T47D (cell line): Measurements from ENCODE around the gene PAK6.

Experiments used
- DNase-seq, 2 experiments: peaks; one replicate each; pipeline versions ENCODE4 v3.0.0 to v3.0.0-alpha.2; 2011 to 2012; ENCODE audit warnings: low read depth in 1 of 2, low spot score in 1 of 2
- JUND ChIP-seq: IDR thresholded peaks from 2 replicates; pipeline ENCODE4 v1.6.1; 2012; ENCODE audit warnings: low read depth
- in situ Hi-C: cut with HindIII; loops from 2 replicates; pipeline ENCODE4 v1.10.0; 2016; ENCODE audit warnings: low sequenced_read_pairs, low pct_unique_long_range_greater_than_20kb

Gene PAK6

DNA sequence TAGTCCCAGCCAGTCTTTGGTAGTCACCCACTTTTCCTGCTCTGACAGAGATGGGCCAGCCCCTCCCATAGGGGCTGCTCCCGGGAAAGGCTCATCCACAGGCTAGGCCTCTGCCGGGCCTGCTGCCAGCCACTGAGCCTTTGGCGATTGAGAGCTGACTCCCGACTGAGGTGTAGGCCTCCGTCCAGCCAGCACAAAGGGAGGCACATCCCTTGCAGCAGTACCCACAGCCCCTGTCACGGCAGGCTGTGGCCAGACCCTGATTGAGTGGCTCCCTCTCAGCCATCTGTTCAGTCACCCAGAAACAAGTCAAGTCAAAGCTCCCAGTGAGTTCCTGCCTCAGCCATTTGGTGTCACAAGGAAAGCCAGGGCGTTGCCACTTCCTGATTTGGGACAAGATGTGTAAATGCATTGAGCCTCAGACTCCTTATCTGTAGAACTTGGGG, 6.2 kb upstream of the PAK6 start:
- in situ Hi-C loops: no loop called here
- TF ChIP-seq JUND: no peak
- DNase-seq: no peak

DNA sequence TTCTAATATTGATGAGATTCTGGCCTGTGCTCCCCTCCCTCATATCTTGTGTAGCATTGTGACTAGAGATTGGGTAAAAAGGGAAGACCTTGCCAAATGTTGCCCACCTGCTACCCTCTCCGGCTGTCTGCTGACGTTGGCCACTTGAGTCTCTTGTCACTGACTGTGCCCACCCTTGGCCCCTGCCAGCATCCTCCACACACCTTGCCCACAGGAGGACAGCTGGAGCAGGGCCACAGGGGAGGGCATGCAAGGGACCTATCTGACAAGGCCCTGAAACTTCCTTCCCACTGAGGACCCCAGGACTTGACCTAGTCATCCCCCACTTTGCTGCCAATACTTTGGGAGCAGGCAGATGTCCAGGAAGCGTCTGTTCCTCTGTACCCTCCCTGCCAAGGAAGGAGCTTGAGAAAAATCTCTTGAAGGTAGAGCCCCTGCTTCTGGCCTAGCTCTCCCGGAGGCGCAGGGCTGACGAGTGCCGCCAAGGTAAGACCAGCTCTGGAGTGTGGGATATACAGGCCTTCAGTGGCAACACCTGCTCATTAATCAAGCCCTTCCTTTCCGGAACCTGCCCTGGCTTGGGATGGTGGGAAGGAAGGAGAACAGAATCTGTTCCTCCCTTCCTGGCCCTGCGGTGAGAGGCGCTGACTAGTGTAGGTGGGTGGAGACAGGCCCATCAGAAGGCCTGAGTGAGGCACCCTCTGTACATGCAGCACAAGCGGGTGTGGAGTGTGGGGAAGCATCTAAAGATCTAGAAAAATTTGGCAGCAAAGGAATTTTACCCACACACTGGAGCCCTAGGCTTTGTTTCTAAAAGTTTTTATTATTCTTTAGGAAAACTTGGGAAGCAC, 4.9 kb upstream of the PAK6 start:
- TF ChIP-seq JUND: no peak
- in situ Hi-C loops: no loop called here
- DNase-seq: no peak

DNA sequence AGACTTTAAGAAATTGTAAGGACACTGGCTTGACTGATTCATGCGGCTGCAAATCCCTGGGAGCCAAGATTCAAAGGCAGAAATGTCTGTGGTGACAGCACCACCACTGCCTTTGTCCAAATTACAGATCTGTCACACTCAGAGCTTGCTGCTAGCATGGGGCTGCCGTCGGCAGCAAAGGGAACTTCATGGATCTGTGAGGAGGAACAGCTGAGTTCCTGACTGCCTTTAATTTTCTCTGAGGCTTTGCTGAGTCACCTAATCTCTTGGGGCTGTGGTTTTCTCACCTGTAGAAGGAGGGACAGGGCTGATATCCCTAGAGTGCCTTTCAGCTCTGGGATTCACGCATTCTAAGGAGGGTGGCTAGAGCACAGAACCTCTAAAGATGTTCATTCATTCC, 4.1 kb upstream of the PAK6 start:
- no peak for TF ChIP-seq JUND
- in situ Hi-C loops: no loop called here
- no peak for DNase-seq

DNA sequence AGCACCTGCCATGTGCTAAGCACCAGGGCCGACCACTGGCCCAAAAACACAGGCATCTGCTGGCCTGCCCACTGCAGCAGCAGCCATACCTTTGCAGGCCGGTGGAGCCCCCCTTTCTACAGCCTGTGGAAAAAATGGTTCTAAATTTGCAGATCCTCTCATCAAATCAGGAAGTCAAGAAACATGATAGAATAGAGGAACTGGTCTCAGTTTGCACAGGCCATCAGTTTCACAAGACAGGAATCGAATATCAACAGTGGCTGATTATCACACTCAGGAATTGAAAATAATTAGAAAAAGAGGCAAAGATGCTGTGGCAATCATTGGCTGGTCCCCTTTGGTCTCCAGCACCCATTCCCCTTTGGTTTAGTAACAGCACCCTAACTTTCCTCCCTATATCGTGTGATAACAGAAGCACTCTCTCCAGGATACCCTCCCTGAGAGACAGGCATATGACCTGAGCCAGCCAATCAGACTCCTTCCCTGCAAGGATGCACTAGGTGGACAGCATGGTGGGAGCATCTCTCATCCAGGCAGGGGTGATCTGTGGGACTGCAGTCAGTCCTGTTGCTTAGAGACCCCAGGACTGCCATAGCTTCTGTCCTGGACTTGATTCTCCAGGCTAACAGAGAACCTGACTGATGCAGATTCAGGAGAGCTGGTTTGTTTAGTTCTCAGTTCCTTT, 3.5 kb upstream of the PAK6 start:
- no peak for TF ChIP-seq JUND
- no peak for DNase-seq
- in situ Hi-C loops: no loop called here

DNA sequence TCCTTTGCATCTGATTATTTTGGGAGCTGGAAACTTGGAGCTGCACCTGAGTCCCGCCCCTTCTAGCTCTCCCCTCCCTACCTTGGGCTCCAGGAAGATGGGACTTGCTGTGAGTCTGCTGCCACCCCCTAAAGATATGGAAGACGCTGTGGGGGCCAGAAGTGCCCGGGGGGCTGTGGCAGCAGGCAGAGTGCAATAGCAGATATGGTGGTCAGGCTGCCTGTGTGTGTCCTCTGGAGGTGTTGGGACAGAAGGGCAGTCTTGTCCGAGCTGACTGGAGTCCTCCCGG, 485 bp downstream of the PAK6 start:
- no peak for TF ChIP-seq JUND
- in situ Hi-C loops: no loop called here
- no peak for DNase-seq

DNA sequence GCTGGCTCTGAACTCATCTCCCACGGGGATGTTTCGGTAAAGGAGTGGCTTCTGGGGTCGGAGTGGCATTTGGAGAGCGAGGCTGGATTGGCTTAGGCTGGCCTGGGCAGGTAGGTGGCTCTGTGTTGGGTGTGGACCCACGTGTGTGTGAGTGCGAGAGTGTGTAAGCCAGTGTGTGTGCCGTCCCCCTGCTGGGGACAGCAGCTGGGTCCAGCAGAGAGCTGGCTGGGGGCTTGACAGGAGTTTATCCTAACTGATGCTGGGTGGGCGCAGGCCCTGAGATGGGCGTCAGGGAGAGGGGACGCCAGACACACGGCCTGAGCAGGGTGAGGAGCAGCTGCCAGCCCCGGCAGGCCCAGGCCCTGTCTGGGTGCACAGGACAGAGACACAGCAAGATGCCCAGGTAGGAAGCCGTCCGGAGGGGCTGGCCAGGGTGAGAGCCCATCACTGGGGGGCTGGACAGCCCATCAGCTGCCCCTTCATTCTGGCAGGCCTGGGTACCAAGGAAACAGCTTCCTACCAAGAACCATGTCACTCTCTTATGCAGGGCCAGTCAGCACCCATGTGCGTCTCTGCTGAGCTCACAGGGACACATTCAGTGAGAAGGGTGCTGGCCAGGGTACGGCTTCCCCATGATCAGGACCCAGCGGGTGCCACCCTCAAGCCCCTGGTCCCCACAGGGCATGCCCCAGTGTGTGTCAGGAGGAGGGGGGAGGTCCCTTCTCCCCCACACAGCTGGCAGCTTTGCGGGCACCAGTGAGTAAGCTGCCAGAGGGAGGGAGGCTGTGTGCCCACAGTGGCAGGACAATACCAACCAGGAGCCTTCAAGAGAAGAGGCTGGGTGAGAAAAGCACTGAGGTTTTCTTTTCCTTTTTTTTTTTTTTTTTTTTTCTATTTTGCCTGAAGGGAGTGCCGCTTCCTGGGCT, 1.1 kb downstream of the PAK6 start:
- TF ChIP-seq JUND: no peak
- DNase-seq: no peak

DNA sequence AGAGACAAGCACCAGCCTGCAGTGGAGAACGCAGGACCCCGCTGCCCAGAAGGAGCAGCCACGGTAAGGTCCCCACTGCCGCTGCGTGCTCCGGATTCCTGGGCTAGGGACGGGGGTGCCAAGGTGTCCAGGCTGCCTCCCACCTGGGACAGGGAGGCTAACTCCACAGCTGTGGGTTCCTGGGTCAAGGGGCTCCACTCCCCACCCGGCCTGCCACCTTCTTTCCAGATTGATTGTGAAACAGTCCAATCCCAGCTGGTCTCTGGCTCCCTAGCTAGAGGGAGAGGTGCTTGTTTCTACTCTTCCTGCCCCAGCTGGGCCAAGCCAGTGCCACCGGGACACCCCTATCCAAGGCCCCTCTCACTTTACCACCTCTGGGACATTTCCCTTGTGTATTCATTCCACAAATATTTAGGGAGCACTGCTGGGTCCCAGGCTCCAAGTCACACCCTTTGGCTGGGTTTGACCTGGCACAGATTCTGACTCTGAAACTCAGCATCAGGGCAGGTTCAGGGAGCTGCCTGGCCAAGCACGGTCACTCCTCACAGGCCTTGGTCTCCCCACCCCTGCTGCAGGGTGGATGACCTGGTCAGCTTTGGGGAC, 1.9 kb downstream of the PAK6 start:
- no peak for DNase-seq
- in situ Hi-C loops: no loop called here
- no peak for TF ChIP-seq JUND

More for the DNA sequence above, 1.1 kb downstream of the PAK6 start:
- in situ Hi-C loops: no loop called here

DNA sequence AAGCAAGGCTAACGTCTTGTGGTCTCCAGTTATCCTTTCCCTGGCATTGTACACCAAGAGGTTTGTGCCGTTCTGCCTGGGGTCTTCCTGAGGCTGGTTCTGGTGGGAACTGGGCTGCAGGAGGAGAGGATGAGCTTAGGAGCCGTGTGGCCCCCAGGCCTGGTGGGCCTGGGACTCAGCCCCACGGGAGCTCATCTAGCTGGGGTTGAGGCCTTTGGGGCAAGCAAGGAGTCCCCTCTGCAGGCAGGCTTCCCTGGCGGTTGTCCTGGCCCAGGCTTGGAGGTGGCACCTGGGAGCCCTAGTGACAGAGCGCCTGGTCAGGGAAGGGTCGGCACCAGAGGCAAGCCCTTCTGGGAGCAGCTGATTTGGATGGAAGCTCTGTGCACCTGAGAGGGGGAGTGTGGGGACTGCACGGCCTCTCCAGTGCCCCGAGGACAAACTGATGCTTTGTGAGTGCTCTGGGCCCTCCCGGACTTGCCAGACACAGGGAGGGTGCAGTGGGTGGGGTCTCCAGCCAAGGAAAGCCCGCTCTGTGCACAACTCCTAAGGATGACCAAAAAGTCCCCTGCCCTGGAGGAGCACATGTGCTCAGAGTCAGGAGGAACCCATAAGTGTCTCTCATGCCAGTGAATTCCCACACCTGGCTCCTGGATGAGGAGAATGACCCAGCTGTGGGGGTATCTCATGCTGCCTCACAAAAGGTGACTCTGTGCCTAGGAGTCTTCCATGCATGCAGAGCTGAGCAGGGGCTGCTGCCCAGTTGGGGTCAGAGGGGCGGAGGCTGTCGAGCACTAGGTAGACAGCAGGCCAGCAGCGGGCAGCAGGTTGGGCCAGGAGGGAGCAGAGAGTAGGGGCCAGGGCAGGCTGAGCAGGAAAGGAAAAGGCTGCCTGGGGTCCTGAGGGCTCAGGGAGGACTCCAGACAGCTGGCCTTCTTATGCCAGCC, 2.7 kb downstream of the PAK6 start:
- no peak for DNase-seq
- in situ Hi-C loops: no loop called here
- no peak for TF ChIP-seq JUND

DNA sequence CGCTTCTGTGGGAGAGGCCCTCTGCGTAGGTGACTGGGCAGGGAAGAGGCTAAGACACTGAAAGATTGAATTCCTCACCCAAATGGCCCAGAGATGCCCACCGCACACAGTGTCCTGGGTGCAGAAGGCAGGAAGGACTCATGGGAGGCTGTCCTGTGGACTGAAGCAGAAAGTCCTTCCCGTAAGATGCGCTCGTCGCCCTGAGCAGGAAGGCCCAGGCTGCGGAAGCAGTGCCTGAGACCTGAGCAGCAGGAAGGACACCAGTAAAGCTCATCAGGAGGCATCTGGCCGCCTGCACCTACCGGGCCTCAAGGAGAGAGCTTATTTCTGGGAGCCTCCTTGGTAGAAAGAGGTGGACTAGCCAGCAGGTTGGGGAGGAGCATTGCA, 3.3 kb downstream of the PAK6 start:
- DNase-seq: no peak
- TF ChIP-seq JUND: no peak
- in situ Hi-C loops: no loop called here

DNA sequence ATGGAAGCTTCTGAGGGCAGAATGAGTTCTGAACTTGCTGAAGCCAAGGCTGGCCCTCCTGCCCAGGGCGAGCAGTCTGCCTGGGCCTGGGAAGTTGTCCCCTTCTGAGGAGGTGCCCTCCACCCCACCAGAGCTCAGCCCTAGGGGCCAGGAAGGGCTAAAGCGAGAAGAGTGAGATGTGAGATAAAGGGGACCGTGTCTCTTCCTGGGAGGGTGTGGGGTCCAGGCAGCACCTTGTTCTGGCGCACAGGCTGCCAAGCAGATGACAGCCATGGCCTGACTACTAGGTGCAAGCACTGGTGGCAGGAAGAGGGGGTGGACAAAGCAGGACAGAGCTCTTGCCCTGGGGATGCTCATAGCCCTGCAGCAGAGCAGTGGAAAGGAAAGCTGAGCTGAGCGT, 3.7 kb downstream of the PAK6 start:
- TF ChIP-seq JUND: no peak
- in situ Hi-C loops: no loop called here
- no peak for DNase-seq

DNA sequence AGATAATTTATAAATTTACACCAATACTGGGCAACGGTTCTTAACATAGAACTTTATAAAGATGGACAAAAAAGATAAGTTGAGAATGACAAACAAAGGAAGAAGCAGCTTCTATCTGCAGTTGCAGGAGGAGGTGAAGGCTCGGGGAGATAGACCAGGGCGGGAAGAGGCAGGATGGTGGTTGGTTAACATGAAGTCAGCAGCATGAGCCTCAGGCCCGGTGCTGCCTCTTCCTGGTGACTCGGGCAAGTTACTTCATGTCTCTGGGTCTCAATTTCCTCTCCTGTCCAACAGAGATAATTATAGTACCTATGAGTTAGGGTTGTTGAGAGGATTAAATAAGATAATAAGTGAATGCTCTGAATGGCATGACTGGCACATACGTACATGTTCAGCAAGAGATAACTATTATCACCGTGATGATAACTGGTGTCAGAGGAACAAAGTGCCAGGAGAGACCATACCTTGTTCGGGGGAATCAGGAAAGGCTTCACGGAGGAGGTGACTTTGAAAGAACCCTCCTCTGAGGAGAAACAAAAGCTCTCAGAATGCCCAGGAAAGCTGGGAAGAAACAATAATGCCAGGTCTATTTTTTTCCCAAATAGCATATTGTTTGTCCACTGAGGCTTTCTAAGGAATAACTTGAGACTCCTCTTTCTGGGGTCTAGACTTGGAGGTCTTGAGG, 4.4 kb downstream of the PAK6 start:
- TF ChIP-seq JUND: no peak
- in situ Hi-C loops: no loop called here
- DNase-seq: no peak
